WTC11 (cell line): ENCODE measurements around the gene SIPA1L3.

ENCODE experiments used
- ATF1 ChIP-seq: sonication (generic); formaldehyde crosslinking; IDR thresholded peaks from 2 replicates; pipeline ENCODE4 v1.8.1; 2023; ENCODE audit warnings: mild to moderate bottlenecking, moderate library complexity, missing genetic modification reagents
- FOXJ3 ChIP-seq: sonication (generic); formaldehyde crosslinking; IDR thresholded peaks from 2 replicates; pipeline ENCODE4 v1.9.0; 2021; ENCODE audit warnings: missing genetic modification reagents, mild to moderate bottlenecking, borderline replicate concordance
- GABPB1 ChIP-seq: sonication (generic); formaldehyde crosslinking; IDR thresholded peaks from 2 replicates; pipeline ENCODE4 v1.8.1; 2023; ENCODE audit warnings: mild to moderate bottlenecking, missing genetic modification reagents
- NR1H2 ChIP-seq: sonication (generic); formaldehyde crosslinking; IDR thresholded peaks from 2 replicates; pipeline ENCODE4 v1.9.0; 2021; ENCODE audit warnings: mild to moderate bottlenecking, moderate library complexity, missing genetic modification reagents
- TF ChIP-seq, protein P1 (sequence below): sonication (generic); formaldehyde crosslinking; IDR thresholded peaks from 2 replicates; pipeline ENCODE4 v1.8.1; 2023; ENCODE audit warnings: mild to moderate bottlenecking, moderate library complexity, missing genetic modification reagents
- TF ChIP-seq, protein P2 (sequence below): sonication (generic); formaldehyde crosslinking; IDR thresholded peaks from 2 replicates; pipeline ENCODE4 v1.8.1; 2023; ENCODE audit warnings: mild to moderate bottlenecking, missing genetic modification reagents, moderate library complexity
- TF ChIP-seq, protein P3 (sequence below): fragments of 200-600 bp; IDR thresholded peaks from 2 replicates; pipeline ENCODE4 v1.8.0; 2022; ENCODE audit warnings: antibody characterized with exemption
- TF ChIP-seq, protein P4 (sequence below): sonication (generic); formaldehyde crosslinking; IDR thresholded peaks from 2 replicates; pipeline ENCODE4 v1.8.0; 2022; ENCODE audit warnings: mild to moderate bottlenecking, missing genetic modification reagents
- TF ChIP-seq, protein P5 (sequence below): sonication (generic); formaldehyde crosslinking; IDR thresholded peaks from 2 replicates; pipeline ENCODE4 v1.8.1; 2023; ENCODE audit warnings: mild to moderate bottlenecking, missing genetic modification reagents, borderline replicate concordance
- TF ChIP-seq, protein P6 (sequence below): sonication (generic); formaldehyde crosslinking; IDR thresholded peaks from 2 replicates; pipeline ENCODE4 v1.8.1; 2022; ENCODE audit warnings: missing genetic modification reagents, borderline replicate concordance
- TF ChIP-seq, protein P7 (sequence below): sonication (generic); formaldehyde crosslinking; IDR thresholded peaks from 2 replicates; pipeline ENCODE4 v1.8.0; 2022; ENCODE audit warnings: mild to moderate bottlenecking, missing genetic modification reagents
- TF ChIP-seq, protein P8 (sequence below): sonication (generic); formaldehyde crosslinking; IDR thresholded peaks from 2 replicates; pipeline ENCODE4 v1.8.1; 2022; ENCODE audit warnings: mild to moderate bottlenecking, moderate library complexity, missing genetic modification reagents

DNA sequence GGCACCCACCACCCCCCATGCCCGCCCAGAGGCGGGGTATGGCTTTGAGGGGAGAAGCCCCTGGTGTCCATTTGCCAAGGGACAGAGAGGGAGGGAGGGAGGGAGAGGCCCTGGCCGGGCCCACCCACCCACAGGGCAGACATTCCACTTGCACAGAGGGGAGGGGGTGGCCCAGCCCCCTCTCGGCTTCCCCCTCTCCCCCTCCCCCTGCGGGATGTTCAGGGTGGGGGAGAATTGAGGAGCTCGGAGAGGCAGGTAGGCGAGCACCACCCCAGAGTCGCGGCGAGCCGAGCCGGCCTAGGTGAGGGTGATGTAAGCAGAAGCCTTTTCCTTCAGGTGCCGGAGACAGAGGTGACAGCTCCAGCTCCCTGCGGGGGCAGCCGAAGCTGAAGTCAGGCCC is 304.8 kb downstream of the SIPA1L3 start:
- TF ChIP-seq, protein P1, sequence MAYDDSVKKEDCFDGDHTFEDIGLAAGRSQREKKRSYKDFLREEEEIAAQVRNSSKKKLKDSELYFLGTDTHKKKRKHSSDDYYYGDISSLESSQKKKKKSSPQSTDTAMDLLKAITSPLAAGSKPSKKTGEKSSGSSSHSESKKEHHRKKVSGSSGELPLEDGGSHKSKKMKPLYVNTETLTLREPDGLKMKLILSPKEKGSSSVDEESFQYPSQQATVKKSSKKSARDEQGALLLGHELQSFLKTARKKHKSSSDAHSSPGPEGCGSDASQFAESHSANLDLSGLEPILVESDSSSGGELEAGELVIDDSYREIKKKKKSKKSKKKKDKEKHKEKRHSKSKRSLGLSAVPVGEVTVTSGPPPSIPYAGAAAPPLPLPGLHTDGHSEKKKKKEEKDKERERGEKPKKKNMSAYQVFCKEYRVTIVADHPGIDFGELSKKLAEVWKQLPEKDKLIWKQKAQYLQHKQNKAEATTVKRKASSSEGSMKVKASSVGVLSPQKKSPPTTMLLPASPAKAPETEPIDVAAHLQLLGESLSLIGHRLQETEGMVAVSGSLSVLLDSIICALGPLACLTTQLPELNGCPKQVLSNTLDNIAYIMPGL (CRISPR knock-in tag), result no peak
- TF ChIP-seq, protein P2, sequence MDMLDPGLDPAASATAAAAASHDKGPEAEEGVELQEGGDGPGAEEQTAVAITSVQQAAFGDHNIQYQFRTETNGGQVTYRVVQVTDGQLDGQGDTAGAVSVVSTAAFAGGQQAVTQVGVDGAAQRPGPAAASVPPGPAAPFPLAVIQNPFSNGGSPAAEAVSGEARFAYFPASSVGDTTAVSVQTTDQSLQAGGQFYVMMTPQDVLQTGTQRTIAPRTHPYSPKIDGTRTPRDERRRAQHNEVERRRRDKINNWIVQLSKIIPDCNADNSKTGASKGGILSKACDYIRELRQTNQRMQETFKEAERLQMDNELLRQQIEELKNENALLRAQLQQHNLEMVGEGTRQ, result no peak
- TF ChIP-seq, protein P3, sequence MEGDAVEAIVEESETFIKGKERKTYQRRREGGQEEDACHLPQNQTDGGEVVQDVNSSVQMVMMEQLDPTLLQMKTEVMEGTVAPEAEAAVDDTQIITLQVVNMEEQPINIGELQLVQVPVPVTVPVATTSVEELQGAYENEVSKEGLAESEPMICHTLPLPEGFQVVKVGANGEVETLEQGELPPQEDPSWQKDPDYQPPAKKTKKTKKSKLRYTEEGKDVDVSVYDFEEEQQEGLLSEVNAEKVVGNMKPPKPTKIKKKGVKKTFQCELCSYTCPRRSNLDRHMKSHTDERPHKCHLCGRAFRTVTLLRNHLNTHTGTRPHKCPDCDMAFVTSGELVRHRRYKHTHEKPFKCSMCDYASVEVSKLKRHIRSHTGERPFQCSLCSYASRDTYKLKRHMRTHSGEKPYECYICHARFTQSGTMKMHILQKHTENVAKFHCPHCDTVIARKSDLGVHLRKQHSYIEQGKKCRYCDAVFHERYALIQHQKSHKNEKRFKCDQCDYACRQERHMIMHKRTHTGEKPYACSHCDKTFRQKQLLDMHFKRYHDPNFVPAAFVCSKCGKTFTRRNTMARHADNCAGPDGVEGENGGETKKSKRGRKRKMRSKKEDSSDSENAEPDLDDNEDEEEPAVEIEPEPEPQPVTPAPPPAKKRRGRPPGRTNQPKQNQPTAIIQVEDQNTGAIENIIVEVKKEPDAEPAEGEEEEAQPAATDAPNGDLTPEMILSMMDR, result no peak
- TF ChIP-seq, protein P4, sequence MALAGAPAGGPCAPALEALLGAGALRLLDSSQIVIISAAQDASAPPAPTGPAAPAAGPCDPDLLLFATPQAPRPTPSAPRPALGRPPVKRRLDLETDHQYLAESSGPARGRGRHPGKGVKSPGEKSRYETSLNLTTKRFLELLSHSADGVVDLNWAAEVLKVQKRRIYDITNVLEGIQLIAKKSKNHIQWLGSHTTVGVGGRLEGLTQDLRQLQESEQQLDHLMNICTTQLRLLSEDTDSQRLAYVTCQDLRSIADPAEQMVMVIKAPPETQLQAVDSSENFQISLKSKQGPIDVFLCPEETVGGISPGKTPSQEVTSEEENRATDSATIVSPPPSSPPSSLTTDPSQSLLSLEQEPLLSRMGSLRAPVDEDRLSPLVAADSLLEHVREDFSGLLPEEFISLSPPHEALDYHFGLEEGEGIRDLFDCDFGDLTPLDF (CRISPR knock-in tag), result no peak
- TF ChIP-seq FOXJ3 (CRISPR knock-in tag) (no peak), GABPB1 (CRISPR knock-in tag) (no peak), ATF1 (CRISPR knock-in tag) (no peak), NR1H2 (CRISPR knock-in tag) (no peak)
- TF ChIP-seq, protein P5, sequence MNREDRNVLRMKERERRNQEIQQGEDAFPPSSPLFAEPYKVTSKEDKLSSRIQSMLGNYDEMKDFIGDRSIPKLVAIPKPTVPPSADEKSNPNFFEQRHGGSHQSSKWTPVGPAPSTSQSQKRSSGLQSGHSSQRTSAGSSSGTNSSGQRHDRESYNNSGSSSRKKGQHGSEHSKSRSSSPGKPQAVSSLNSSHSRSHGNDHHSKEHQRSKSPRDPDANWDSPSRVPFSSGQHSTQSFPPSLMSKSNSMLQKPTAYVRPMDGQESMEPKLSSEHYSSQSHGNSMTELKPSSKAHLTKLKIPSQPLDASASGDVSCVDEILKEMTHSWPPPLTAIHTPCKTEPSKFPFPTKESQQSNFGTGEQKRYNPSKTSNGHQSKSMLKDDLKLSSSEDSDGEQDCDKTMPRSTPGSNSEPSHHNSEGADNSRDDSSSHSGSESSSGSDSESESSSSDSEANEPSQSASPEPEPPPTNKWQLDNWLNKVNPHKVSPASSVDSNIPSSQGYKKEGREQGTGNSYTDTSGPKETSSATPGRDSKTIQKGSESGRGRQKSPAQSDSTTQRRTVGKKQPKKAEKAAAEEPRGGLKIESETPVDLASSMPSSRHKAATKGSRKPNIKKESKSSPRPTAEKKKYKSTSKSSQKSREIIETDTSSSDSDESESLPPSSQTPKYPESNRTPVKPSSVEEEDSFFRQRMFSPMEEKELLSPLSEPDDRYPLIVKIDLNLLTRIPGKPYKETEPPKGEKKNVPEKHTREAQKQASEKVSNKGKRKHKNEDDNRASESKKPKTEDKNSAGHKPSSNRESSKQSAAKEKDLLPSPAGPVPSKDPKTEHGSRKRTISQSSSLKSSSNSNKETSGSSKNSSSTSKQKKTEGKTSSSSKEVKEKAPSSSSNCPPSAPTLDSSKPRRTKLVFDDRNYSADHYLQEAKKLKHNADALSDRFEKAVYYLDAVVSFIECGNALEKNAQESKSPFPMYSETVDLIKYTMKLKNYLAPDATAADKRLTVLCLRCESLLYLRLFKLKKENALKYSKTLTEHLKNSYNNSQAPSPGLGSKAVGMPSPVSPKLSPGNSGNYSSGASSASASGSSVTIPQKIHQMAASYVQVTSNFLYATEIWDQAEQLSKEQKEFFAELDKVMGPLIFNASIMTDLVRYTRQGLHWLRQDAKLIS, result no peak
- TF ChIP-seq, protein P6, sequence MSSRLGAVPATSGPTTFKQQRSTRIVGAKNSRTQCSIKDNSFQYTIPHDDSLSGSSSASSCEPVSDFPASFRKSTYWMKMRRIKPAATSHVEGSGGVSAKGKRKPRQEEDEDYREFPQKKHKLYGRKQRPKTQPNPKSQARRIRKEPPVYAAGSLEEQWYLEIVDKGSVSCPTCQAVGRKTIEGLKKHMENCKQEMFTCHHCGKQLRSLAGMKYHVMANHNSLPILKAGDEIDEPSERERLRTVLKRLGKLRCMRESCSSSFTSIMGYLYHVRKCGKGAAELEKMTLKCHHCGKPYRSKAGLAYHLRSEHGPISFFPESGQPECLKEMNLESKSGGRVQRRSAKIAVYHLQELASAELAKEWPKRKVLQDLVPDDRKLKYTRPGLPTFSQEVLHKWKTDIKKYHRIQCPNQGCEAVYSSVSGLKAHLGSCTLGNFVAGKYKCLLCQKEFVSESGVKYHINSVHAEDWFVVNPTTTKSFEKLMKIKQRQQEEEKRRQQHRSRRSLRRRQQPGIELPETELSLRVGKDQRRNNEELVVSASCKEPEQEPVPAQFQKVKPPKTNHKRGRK (CRISPR knock-in tag), result no peak
- TF ChIP-seq, protein P7, sequence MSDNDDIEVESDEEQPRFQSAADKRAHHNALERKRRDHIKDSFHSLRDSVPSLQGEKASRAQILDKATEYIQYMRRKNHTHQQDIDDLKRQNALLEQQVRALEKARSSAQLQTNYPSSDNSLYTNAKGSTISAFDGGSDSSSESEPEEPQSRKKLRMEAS (CRISPR knock-in tag), result no peak
- TF ChIP-seq, protein P8, sequence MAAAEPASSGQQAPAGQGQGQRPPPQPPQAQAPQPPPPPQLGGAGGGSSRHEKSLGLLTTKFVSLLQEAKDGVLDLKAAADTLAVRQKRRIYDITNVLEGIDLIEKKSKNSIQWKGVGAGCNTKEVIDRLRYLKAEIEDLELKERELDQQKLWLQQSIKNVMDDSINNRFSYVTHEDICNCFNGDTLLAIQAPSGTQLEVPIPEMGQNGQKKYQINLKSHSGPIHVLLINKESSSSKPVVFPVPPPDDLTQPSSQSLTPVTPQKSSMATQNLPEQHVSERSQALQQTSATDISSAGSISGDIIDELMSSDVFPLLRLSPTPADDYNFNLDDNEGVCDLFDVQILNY (CRISPR knock-in tag), result no peak
